NCI-H526 (cell line): Measurements from ENCODE around the gene CD46.

Experiments
- DNase-seq, 2 experiments: peaks; one replicate each; lab custom pipeline; 2025; lab: John Stamatoyannopoulos, UW

The CD46 gene

DNA sequence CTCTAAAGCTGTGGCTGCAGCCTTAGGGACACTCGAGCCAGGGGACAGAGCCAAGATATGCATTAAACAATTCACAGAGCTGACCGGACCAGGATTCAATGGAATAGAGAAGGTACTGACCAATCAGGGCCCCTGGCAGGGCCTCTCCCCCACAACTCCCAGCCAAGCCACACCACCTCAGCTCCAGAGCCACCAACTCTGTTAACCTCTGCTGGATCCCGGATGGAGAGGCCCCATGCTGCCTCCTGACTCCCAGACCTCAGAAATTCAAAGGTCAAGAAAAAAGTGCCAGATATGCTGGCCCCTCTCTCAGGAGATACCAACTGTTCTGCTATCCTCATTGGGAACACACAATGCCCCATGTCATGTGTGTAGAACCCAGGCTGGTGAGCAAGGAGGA lies 62.1 kb downstream of the CD46 start:
- DNase-seq = no peak

DNA sequence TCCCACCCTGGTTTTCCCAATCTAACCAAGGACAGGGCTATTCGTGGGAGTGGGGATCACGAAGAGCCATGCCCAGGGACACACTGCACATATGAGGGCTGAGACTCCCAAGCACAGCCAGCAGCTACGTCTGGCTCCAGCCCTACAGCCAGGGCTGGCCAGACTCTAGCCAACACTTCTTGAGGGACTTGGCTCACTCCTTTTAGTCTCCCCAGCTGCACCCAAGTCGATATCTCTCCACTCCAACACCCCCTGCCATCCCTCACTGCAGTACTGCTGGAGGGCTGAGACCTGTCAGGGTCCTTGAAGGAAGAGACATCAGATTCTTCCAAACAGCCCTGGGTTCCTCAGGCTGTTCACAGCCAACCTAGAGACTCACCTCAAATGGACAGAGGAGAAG lies 62.6 kb downstream of the CD46 start:
- no peak for DNase-seq

- DNase-seq = no peak
Observed at GRCh38 chr1:207815466-207815865, 63.6 kb downstream of the CD46 start.

DNA sequence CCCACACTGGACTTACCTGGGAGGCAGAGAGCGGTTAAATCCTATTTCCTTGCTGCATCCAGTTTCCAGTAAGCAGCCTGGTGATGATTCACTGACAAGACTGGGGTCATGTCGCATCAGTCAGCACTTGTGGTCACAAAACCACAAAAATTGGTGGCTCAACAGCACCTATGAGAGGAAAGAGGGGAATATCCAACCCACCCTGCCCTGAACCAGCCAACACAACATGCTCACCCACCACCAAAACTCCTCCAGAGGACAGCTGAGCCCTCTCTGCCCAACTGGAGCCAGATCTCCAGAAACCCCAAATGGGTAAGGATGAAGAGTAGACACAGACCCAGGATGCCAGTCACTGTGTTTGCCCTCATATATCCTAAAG lies 64.0 kb downstream of the CD46 start:
- DNase-seq = no peak

DNA sequence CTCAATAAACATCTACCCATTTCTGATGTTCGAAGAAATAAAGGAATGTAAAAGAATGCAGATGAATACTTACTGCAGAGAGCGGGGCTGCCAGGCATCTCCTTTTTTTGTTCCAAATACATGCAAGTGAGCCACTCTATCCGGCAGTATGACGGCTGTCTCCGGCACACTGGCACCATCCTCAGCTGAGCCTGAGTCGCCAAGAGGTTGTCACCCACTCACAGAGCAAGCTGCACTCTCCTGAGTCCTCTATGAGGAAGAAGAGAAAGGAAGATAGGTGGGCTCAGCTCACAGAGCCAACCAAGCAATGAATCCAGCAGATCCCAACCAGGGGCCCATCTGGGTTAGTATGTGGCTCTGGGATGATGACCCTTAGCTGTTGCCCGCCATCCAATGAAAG lies 65.3 kb downstream of the CD46 start:
- DNase-seq = no peak

DNA sequence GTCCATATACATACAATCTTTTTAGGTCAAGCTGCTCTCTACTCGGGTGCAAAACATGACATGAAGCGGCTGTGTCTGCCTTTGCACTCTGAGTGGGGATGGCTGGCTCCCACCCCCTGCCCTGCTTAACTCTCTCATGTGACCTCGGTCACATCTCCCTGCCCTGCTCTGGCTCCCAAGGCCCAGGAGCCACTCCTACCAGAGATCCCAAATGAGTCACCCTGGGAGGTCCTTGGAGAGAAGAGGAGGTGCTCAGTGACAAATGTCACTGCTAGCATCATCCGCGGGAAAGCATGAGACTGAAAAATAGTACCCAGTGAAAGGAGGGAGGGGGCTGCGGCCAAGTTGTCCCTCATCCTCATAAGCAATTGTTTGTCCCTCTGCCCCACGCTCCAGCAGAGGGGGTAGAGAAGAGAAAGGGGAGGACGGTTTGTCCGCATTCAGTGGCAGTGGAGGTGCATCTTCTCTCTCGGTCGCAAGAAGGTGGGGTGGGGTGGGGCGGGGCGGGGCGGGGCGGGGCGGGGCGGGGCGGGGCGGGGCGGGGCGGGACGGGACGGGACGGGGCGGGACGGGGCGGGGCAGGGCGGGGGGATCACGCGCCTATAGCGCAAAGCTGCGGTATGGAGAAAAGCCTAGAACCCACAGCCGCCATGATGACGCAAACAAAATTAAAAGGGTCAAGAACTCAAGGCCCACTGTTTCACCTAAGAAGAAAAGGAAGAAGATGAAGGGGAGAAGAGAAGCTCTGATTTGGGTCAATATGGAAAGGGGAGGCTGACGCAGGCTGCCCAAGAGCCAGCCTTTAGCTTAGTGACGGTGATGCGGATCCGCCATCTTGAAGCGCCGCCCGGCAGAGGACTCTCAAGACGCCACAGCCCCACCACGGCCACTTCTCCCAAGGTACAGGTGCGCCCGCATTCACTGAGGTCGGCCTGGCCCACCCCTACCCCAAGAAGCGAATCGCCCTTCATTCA lies 66.2 kb downstream of the CD46 start:
- no peak for DNase-seq

DNA sequence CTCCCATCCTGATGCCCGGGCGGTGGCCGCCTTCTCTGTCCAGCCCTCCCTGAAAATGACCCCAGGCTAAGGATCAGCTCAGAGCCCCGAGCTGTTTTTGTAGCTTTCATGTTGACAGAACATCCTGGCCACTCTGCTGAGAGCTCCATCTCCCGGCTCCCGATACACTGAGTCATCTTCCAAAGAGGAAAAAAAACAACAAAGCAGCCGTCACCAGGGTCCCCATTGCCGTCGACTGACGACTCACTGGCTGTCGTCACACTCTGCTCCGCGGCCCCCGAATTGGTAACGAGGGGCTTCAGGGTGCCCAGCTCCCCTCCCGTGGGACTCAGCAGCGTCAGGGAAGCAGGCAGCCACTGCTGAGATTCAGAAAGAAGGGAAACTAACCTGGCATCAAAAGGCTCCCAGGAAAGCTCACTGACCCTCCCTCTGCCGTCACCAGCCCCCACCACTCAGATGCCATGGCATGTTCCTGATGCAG lies 67.2 kb downstream of the CD46 start:
- no peak for DNase-seq

DNA sequence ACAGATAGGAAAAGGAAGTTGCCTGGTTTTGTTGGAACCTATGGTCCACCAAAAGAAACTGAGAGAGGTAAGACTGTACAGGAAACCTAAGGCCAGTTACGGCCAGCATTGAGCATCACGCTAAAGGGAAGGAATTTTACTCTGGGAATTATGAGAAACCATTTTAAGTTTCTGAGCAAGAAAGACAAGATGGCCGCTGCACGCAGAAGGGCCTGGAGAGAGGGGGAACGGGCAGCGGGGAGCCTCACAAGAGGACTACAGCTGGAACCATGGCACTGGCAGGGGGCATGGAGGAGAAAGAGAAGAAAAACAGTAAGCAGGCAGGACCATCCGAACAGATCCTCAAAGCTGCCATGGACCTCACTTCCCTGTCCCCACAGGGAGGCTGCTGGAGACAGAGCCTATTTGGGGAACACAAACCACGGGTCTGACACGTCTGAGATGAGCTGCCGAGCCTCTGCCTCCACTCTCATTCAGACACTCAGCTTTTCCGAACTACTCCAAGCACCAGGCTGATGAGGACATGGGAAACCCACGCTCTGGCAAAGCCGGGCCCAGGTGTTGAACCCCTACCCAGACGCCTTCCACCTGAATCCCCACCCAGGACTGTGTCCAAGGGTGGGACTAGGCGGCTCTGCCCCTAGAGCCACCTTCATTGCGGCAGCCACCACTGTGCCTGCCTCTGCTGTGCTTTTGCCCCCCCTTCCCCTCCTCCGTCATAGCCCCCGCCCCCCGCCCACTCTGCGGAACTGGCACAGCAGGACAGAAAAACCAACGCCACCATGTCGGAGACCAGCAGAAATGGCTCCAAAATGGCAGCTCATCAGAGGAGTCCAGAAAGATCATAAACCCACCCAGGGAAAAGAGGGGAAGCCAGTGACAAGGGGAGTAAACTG lies 69.0 kb downstream of the CD46 start:
- DNase-seq = no peak

DNA sequence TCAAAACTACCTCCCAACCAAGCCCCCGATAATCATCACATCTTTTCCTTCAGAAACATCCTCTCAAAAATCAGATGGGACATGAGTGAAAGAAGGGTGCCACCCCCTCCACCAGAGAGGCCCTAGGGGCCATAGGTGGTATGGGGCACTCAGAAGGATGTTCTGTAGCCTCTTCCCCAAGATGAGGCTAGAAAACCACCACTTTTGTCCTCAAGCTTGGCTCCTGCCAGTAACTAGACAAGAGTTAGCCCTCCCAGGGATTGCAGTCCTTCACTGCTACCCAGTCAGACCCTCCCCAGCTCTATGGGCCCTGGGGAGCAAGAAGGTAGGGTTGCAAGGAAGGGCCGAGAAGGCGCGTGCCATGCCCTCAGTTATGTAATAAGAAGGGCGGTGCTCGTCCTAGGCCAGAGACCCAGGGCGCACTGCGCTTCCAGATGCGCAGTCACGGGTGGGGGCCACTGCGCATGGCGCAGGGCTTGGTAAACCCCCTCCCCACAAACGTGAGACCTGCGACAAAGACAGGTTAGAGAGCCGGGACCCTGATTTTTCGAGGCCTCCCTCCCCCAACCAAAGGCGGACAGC lies 69.7 kb downstream of the CD46 start:
- no peak for DNase-seq

- peak; percentile 40 to 77 for DNase-seq
Observed at GRCh38 chr1:207822124-207822601, 70.3 kb downstream of the CD46 start.

- DNase-seq = peak; percentile 10 to 44
Observed at GRCh38 chr1:207822602-207823451, 71.0 kb downstream of the CD46 start.

GRCh38 chr1:207823531-207823879 lies 71.7 kb downstream of the CD46 start:
- DNase-seq = no peak

DNA sequence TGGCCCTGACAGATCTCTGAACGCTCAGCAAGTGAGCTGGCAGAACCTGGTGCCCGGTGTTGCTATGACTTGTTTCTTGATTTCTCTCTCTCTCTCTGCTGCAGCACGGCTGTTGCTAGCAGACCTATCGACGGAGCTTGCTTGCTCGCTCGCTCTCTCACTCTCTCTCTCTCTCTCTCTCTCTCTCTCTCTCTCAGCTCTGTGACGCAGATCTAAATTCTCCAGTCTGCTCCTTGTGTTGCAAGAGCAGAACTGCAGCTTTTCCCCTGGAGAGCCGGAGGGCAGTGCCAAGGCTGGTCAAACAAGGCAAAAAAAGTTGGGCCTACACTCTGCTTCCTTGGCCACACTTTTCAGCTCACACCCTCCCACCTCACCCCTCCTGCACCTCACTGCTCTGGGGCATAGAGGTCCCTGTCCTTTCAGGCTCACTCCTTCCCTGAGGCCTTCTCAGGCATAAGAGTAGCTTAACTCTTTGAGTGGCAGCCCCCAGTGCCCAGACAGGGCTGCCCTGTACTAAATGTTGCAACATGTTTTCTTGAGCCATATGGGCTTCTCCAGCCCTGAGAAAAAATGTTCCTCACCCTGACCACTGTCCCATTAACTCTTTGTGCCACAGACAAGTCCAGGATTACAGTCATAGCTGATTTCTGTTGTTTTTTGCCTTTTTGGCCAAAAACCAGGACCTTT lies 72.2 kb downstream of the CD46 start:
- DNase-seq = peak; percentile 1 to 2

DNA sequence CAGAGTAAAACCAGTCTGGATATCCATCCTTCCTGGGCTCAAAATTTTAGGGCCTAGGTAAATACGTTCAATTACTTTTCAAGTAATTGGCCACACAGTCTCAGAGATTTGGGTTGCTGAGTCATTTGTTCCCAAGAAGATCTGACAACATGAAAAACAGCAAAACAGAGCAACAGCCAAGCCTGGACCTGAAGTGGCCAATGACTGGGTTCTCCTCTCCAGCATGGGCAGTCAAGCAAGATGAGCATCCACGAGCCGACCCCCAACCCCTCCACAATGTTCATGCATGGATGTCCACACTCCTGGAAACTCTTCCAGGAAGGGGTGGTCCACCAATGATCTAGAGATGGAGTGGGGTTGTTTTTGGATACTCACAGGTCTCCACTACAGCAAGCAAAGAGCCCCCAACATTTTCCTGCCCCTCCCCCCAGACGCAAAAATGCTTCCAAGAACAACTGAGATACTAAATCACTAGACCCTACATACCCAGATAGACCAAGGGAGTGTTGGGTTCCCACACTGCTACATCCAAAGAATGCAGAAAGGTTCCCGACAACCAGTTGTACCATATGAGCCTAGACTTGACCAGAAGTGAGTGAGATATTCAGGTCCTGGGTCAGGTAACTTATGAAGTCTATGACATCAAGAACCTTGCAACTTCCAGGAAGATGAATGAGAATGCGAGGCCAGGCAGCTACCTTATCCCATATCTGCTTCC lies 73.0 kb downstream of the CD46 start:
- DNase-seq = no peak

- DNase-seq = no peak
Observed at GRCh38 chr1:207825409-207825695, 73.5 kb downstream of the CD46 start.

GRCh38 chr1:207825719-207826556 lies 74.1 kb downstream of the CD46 start:
- no peak for DNase-seq

DNA sequence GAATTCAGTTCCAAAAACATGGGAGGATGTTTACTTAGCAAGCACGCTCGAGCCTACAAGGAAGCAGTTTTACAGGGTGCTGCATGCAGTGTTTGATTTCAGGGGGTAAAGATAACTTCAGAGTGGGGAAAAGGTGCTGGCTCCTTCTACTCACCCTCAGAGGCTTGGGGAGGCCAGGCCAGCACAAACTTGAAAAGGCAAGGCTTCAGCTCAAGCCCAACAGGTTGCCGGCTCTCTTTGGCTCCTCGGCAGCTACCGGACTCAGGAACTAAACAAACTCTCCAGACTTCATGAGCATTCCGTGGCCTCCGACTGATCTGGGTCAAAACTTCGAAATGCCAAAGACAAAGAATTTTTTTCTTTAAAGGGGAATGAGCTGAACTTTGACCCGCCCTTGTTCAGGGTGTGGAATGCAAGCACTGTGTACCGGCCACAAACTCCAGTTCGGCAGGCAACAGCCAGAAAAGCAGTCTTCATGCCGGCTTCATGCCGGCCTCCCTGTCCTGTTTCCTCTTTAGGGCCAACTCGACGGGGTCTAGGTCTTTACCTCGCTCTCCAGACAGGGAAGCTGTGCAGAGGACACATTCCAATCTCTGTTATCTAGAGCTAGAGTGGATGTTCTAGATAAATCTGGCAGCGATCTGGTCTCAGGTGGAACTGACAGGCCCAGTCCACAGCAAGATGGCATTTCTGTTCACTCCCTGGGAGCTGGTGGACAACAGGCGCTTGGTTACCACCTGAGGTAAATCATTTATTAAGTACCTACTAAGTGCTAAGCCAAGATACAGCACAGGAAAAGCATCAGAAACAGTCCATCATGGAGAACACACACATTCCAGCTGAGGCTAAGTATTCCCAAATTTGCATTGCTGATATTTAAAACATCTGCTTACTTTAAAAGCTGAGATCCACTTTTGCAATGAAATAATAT lies 75.0 kb downstream of the CD46 start:
- no peak for DNase-seq

GRCh38 chr1:207827488-207827830 lies 75.6 kb downstream of the CD46 start:
- no peak for DNase-seq
